ENCODE measurements around the gene NTPCR.

The NTPCR gene

DNA sequence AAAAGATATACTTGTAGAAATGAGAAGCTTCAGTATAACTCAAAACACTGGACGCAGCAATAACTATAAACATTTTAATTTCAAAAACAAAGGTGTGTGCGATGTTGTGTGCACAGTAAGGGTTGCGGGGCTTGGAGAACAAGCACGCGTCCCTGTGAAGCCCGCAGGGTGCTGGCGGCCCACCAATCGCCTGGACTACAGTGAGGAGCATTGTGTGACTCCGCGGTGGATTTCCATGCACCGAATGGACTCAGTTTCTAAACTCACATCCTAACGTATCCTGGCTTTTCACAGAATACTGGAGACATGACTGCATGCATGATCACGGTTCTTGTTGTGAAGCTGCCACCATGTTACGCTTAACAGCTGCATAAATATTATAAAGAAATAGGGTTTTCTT is 33.0 kb downstream of the NTPCR start:
- no peak for DNase-seq (ENCODE audit: low spot score)
- TF ChIP-seq, protein P1, sequence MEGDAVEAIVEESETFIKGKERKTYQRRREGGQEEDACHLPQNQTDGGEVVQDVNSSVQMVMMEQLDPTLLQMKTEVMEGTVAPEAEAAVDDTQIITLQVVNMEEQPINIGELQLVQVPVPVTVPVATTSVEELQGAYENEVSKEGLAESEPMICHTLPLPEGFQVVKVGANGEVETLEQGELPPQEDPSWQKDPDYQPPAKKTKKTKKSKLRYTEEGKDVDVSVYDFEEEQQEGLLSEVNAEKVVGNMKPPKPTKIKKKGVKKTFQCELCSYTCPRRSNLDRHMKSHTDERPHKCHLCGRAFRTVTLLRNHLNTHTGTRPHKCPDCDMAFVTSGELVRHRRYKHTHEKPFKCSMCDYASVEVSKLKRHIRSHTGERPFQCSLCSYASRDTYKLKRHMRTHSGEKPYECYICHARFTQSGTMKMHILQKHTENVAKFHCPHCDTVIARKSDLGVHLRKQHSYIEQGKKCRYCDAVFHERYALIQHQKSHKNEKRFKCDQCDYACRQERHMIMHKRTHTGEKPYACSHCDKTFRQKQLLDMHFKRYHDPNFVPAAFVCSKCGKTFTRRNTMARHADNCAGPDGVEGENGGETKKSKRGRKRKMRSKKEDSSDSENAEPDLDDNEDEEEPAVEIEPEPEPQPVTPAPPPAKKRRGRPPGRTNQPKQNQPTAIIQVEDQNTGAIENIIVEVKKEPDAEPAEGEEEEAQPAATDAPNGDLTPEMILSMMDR (IDR thresholded peaks at IDR 0.05; ENCODE audit: extremely low read depth, insufficient read depth, missing control alignments): no peak
- in situ Hi-C loops (cut with MboI; ENCODE audit: low pct_unique_long_range_greater_than_20kb, low sequenced_read_pairs, unreplicated experiment): no loop called here

DNA sequence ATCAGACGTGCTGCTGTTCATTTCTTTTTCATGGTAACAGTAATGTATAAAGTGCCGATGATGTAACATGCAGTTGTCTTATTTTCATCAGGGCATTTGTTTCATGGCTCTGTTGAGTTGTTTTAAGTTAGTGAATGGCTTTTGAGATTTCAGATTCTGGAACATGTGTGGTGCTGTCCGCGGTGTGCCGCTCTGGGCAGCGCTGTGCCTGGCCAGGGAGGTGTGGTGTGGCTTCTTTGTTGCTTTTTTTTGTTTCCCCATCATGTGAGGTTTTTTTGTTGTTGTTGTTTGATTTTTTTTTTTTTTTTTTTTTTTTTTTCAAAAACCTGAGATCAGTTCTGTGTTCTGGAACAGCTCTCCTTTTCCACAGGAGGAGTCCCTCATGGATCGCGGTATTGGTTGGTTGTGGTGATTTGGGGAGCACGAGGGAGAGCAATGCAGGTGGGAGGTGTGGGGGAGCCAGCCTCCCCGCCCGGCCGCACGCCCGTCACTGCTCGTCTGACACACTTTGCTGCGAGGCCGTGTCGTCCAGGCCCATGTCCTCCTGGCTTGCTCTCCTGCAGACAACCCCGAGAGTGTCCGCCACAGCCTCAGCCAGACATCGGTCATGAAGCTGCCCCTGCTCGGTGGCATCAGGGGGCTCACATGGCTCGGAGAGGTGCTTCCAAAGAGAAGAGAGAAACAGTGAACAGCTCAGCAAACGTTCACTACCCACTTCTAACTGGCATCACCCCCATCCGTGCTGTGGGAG is 33.6 kb downstream of the NTPCR start:
- TF ChIP-seq, protein P1 (IDR thresholded peaks at IDR 0.05; ENCODE audit: extremely low read depth, insufficient read depth, missing control alignments): no peak
- in situ Hi-C loops (cut with MboI; ENCODE audit: low pct_unique_long_range_greater_than_20kb, low sequenced_read_pairs, unreplicated experiment): no loop called here

DNA sequence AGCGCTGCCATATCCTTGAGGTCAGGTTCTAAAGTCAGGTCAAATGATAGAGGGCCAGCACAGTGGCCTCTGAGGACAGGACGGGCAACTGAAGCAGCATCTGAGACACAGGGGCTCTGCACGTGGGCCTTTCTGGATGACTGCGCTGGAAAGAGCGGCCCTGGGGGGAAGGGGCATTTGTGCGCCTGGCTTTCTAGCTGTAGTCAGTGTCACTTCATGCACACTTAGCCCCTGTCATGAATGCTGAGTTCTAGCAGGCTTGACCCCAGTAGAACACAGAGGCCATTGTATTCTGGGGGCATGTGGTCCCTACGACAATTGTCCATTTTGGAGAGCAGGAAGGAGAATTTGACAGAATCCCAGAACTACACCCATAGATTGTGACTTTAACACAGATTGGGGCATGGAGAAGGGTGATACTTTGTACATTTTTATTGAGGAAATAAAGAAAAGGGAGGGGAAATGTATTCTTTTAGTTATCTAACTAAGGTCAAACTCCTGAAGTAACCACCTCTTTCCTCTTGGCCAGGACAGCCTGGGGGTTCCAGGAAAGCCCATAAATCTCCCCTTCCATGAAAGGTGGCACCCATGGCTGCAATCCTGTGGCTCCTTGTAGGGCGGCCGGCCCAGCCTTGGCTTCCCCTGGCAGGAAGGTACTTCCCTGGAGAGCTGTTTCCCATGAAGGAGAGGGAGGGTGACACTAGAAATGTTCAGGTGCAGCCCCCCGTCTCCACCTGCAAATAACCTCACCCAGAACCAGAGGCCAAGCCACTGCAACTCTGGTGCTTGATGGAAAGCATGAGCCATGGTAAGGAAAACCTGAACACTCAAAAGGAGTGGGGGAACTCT is 34.4 kb downstream of the NTPCR start:
- no peak for DNase-seq (ENCODE audit: low spot score)
- in situ Hi-C loops (cut with MboI; ENCODE audit: low pct_unique_long_range_greater_than_20kb, low sequenced_read_pairs, unreplicated experiment): no loop called here
- TF ChIP-seq, protein P1 (IDR thresholded peaks at IDR 0.05; ENCODE audit: extremely low read depth, insufficient read depth, missing control alignments): no peak

More for the DNA sequence above, 33.6 kb downstream of the NTPCR start:
- DNase-seq (ENCODE audit: low spot score): no peak

DNA sequence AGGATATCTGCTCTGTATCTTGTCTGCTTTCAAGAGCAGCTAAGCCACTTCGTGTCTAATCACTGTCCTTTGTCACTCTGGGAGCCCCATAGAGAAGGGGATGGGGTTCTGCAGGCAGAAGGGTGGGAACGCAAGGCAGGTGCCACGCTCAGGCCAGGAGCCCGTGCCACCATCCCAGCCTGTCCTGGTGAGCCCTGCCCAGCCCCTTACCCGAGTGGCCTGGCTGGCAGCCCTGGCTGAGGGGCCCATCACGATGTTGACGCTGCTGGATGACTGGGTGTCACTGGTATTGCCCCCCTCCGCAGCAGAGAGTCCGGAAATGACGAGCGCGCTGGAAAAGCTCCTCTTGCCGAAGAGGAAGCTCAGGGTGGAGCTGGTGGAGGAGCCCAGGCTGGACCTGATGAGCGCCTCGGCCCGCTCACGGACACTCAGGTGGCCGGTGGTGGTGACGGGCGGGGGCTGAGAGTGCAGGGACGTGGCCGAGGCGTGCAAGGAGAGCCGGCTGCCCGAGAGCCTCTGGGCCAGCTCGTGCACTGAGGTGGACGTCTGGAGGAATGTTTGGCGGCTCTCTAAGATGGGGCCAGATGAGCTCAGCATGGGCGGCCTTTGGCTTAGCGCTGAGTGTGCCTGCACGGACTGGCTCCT is 35.6 kb downstream of the NTPCR start:
- in situ Hi-C loops (cut with MboI; ENCODE audit: low pct_unique_long_range_greater_than_20kb, low sequenced_read_pairs, unreplicated experiment): no loop called here
- no peak for DNase-seq (ENCODE audit: low spot score)
- TF ChIP-seq, protein P1 (IDR thresholded peaks at IDR 0.05; ENCODE audit: extremely low read depth, insufficient read depth, missing control alignments): no peak

DNA sequence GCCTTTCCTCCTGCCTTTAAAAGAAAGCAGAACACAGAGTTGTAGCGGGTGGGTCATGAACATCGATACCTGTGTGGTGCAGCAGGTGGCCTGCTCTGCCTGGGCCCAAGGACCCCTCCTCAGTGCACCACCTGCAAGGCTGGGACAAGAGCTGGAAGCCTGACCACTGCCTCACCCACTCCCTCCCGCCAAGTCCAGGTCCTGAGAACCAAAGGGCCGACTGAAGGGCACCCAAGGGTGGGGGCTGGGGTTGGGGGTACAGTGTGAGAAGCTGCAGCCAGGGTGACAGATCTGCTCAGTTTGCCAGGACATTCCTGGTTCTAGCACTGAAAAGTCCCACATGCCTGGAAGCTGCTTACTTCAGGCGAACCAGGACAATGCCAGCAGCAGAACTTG is 36.1 kb downstream of the NTPCR start:
- in situ Hi-C loops (cut with MboI; ENCODE audit: low pct_unique_long_range_greater_than_20kb, low sequenced_read_pairs, unreplicated experiment): no loop called here
- DNase-seq (ENCODE audit: low spot score): no peak
- TF ChIP-seq, protein P1 (IDR thresholded peaks at IDR 0.05; ENCODE audit: extremely low read depth, insufficient read depth, missing control alignments): no peak

DNA sequence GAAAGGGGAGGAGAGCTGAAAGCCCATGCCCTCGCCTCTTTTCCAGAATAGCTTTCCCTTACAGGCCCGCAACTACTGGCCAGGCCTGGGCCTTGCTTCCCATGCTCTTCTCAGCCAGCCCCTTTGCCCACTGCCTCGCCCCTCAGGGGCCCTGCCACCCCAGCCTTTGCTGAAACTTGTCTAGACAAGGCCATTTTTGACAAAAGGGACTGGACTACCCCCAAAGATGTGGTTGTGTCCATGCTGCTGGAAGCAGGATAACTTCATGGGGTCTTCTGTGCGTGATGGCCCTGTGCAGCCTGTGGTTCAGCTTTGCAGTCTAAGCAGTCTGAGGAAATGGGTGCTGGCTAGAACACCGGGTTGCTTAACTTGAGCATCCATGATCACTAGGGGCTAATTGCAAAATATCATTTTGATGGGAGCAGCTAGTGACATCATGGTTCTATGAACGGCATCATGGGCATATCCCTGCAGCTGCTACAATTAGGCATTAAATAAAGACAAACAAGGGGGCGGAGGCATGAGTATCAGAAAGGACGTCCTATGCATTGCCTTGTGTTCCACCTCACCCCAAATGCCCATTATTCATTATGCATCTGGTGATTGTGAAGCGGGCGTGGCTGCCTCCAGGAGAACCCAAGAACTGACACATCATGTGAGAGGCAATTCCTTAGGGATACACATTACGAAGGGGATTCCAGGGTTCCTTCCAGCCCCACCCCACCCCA is 36.8 kb downstream of the NTPCR start:
- in situ Hi-C loops (cut with MboI; ENCODE audit: low pct_unique_long_range_greater_than_20kb, low sequenced_read_pairs, unreplicated experiment): no loop called here
- no peak for DNase-seq (ENCODE audit: low spot score)
- TF ChIP-seq, protein P1 (IDR thresholded peaks at IDR 0.05; ENCODE audit: extremely low read depth, insufficient read depth, missing control alignments): no peak
